Measurements from ENCODE around the gene FGFR2. TPM values are rescaled to one million over a fixed set of nuclear protein-coding genes. Genes with fewer than 3 reads are reported as not detected.
"Not testable (repeated sequence)": the region's sequence is repeated elsewhere in the genome, so short reads cannot be mapped to it uniquely, and the experiment has no call there.

The FGFR2 gene
- total RNA-seq, 1 donor from 2014 or later, result 135 TPM

DNA sequence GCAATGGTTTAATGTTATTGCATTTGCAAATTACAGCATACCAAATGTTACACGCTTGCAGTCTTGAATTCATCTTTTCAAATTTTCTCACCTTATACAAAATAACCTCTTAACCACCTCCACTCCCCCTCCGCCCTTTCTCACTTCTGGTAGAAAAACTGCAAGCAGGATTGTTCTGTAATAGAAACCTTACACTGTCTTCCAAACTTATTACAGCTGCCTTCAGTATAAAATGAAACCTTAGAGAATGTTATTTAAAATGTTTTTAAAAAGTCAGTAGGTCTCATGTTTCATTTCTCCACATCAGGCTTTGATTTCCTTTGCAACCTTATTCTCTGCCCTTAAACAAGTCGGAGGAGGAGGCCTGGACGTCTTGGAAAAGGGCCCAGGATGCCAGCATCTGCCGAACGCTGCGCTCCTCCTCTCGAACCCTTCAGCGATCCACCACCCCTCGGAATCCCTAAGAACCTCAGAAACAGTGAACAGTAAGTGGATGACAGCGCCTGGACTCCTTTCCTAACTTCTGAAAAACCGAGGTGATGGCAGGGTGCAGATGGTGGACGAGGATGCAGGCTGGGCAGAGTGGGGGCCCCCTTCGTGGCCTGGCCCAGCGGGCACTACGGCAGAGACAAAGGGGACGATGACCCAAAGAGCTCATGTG is 74.0 kb downstream of the FGFR2 start:
- DNase-seq (ENCODE audit: low spot score), result no peak

DNA sequence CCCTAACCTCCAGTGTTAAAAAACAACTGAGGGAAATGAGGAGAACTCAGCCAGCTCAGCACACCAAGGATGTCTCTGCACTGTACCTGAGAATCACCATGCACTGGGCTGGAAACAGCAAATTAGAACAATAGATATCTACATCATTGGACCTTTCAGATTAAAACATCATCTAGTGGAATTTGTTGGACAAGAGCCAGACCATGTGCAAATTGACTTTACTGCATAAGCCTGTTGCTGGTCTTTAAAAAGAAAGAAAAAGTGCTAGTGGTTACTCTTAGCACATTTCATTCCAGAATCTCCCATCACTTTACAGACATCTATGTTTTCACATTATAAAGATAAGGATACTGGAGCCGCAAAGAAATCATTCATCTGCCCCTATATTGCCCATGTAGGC is 75.4 kb downstream of the FGFR2 start:
- DNase-seq (ENCODE audit: low spot score), result peak; percentile 46

DNA sequence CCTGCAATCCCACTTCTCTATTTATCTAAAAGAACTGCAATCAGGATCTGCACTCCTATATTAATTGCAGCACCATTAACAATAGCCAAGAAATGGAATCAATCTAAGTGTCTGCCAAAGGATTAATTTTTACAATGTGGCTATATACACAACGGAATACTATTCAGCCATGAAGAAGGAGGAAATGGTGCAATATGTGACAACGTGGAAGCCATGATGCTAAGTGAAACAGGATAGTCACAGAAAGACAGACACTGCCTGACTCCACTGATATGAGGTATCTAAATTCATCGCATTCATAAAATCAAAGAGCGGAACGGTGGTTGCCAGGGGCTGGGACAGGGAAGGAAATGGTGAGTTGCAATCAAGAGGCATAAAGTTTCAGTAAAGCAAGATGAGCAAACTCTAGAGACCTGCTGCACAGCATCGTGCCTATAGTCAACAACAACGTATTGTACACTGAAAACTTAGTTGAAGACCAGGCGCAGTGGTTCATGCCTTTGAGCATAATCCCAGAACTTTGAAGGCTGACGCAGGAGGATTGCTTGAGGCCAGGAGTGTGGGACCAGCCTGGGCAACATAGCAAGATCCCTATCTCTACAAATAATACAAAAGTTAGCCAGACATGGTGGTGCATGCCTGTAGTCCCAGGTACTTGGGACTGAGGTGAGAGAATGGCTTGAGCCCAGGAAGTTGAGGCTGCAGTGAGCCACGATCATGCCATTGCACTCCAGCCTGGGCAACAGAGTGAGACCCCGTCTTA is 76.3 kb downstream of the FGFR2 start:
- DNase-seq (ENCODE audit: low spot score), result no peak

DNA sequence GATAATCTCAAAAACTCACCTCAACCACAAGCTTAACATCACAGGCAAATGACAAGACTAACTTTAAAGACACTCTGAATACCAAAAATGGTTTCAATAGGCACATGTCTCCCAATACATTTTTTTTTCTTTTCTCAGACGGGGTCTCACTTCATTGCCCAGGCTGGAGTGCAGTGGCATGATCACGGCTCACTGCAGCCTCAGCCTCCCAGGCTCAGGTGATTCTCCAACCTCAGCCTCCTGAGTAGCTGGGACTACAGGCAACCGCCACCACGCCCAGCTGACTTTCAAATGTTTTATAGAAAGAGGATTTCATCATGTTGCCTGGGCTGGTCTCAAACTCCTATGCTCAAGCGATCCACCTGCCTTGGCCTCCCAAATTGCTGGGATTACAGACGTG is 77.7 kb downstream of the FGFR2 start:
- DNase-seq (ENCODE audit: low spot score), result not testable (repeated sequence)

DNA sequence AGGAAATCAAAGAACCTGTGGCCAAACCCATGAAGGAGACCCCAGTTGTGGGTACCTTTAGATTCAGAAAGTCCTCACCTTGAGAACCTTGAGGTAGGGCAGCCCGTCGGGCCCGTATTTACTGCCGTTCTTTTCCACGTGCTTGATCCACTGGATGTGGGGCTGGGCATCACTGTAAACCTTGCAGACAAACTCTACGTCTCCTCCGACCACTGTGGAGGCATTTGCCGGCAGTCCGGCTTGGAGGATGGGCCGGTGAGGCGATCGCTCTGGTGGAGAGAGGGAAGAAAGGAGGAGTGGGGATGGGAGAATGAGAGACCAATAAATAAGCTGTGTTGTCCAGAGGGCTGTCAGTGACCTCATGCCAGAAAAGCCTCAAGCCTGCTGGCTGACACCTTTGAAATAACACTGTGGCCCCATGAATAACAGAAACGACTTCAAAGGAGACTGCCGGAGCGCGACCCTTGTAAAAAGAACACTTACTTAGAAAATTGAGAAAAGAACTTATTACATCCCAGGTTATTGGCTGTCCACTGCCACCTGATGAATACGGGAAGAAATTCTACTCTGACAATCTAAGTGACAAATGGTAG is 78.2 kb downstream of the FGFR2 start:
- no peak for DNase-seq (ENCODE audit: low spot score)

DNA sequence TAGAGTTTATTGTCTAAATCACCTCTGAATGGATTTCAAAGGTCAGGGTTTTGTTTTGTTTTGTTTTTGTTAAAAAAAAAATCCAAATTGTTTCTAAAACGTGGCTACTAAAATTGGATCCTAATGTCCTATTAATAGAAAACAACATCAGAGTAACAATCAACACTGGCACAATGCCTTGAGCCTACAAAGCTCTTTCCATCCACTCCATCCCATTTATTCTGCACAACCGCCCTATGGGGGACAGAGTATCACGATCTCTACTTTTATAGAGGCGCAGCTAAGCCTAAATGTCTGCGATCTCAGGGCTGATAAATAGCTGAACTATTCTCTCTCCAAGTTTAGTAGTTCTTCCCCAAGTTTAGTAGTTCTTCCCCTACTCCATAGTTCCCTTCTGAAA is 78.8 kb downstream of the FGFR2 start:
- no peak for DNase-seq (ENCODE audit: low spot score)

DNA sequence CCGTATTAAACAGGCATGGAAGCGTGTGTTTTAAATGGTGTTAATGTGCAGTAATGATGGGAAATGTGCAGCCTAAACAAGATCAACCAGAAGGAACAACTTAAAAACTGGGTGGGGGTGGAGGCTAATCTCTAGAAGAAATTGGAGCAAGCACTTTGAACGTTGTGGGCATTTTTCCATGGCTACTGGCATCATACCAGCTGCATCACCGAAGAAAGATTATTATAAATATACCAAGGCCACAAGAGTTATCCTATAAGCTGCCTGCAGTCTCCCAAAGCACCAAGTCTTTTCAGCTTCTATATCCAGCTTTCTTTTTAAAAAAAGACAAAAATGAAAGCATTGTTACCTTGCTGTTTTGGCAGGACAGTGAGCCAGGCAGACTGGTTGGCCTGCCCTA is 79.9 kb downstream of the FGFR2 start:
- no peak for DNase-seq (ENCODE audit: low spot score)

DNA sequence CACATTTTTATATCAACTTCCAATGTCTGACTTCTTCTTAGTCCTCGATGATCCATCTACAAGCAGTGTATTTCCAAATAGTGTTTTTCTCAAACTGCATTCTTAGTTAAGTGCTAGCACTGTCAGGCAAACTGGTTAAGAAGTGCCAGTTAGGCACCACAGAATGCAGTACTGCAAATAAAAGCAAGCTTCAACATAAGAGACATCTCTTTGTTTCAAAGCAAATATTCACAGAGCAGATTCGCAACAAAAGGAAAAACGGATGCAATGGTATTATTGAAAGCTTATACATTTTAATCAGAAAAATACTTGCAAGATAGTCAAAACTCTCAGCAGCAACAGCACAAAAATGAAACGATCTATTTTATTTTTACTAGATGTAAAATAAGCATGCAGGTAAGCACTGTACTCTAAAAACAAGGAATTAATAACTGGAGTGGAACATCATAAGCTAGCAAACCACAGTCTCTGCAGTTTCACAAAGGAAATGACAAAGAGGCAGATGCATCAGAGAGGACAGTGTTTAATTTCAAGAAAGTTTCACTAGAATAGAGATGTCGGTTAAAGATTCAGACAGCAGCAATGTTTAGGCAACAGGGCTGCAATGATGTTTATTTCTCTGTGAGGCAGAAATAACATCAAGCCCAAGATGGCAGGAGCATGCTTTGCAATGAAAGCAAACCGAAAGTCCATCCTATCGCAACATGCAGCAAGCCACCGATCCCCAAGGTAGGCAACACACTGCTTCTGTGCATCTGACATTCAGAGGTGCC is 82.0 kb downstream of the FGFR2 start:
- no peak for DNase-seq (ENCODE audit: low spot score)

DNA sequence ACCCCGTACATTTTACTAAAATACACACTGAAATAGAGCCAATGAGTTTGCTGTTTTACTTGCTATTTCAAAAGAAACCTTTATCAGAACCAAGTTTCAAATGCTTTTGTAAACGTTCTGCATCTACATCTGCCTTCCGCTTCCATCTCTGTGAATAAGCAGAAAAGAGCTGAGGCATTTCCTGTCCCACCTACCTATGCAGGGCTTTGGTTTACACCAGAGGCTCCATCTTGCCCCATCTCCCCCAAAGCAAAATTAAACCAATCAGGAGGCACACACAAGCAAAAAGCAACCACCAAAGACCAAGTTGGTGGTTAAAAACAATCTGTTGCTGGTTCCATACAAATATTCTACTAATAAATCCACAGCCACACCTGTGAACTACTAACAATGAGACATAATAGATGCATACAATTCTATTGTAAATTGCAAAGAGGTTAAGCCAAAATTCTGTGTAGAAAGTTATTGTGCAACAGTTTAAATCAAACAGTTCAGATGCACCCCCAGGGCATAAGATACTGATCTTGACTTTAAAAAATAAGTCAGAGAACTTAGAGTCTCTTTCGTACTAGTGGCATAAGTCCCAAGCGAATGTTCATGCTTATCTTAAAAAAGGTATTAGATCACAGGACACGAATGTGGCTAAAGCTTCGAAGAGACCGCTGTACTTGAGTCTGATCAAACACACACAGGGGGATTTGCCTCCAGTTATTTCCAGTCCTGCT is 83.9 kb downstream of the FGFR2 start:
- no peak for DNase-seq (ENCODE audit: low spot score)

DNA sequence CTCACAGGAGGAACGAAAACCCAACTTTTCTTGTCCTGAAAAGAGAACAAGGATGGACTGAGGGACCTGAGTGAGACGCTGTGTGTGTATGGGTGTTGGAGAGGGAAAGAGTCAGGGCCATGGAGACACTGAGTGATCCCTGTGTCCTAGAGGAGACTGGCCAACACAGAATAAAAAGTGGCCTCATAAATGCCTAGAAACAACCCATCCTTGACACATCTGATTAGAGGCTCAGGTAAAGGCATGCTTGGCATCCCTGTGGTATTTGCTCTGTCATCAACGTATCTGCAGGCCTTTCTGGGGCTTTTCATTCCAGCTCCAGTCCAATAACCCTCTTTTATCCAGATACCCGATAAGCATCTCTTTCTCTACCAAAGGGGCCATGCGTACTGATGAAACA is 86.3 kb downstream of the FGFR2 start:
- no peak for DNase-seq (ENCODE audit: low spot score)

DNA sequence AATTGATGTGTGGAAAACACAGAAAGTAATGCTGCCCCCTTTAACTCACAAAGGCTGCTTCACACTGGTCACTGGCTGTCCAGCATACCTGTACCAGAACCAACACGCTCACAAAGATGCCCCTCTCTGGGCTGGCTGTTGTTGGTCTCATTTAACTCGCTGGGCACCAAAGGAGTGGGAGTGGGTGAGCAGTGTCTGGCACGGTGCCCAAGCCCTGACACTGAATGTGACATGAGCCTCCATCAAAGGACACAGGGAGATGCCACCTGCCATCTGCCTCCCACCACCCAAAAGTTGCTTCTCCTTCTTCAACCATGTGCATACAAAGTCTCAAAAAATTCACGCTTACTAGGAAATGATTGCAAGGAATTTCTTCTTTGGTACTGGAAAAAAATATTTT is 86.8 kb downstream of the FGFR2 start:
- DNase-seq (ENCODE audit: low spot score), result no peak

DNA sequence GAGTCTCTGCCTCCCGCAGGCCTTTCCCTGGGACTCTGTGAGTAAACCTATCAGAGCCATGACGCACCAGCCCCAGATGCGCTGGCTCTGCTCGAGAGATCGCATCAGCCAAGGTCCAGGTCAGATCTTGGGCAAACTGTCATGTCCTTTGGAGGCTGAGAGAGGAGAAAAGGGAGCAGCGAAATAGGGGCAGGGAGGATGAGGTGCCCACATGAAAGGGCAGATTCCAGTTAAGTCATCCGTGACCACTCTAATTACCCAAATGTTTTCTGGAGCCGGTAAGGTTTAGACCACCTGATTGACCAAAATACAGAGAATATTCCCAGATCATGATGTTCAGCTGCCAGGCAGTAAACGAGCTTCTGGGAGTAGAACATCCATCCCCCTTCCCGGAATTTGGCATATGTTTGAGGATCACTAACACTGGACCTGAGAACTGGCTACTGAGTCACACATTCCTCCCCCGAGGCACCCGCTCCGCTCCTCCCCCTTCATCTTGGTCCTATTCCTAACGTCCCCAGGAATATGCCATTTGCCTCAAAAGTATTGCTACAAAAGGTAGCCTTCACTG is 88.0 kb downstream of the FGFR2 start:
- DNase-seq (ENCODE audit: low spot score), result no peak

DNA sequence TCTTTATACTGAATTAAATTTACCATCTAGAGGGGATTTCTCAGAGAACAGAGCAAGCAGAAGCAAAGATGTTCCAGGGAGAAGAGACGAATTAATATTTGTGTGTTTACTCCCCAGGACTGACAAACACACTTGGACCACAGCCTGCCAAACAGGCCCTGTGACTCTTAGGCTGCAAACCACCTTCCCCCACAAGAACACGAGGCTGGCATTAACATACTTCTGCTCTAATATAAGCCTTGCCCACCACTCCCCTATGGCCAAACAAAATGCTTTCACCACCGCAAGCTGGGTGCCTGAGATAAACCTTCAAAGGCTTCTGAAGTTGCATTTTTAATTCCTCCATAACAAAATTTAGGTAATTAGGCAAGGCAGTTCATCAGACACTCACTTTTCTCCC is 88.4 kb downstream of the FGFR2 start:
- DNase-seq (ENCODE audit: low spot score), result no peak

DNA sequence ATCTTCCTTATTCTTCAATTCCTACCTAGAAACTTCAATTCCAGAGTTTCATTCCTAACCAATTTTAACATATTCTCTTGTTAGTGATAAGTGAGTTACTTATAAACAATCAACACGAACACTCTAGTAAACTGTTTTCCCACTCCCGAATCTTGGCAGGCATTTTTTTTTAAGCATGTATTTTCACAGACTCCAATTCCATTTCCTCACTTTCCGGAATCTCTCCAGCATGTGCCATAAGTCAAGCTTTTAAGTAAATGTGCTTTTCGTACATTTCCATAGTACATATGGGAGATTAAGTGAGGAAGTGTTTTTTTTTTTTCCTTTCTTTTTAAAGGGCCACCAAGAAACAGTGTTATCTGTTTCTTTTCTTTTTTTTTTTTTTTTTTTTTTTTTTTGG is 89.1 kb downstream of the FGFR2 start:
- no peak for DNase-seq (ENCODE audit: low spot score)

DNA sequence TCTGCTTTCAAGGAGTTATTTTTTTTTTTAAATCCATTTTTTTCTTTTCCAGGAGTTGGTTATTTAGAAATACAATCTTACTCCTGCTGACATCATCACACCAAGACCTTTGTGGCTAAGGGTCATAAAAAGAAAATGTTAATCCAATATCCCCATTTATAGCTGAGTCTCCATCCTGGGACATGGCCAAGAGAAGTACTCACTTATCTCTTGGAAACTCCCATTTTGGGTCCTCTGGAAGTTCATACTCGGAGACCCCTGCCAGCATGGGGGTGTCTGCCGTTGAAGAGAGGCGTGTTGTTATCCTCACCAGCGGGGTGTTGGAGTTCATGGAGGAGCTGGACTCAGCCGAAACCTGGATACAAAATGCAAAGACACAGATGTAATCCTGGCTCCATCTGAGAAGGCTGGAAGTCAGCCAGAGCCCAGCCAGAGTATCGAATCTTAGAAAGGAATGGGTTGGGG is 94.6 kb downstream of the FGFR2 start:
- no peak for DNase-seq (ENCODE audit: low spot score)

DNA sequence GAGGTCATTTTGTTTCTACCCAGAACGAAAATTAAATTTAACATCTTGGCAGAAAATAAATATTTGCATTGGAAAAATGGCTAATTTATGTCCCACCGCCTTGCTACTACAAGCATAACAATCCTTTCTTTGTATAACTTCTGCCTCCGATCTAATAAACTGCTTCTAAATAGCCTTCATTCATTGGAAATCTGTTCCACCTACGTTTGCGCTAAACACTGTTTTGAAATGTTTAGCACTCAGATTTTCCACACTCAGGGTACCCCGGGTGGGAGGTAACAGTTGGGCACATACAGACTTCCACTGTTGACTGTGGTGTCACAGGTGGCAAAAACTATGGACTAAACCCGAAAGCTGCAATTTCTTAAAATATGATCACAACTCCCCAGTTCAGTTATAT is 96.4 kb downstream of the FGFR2 start:
- no peak for DNase-seq (ENCODE audit: low spot score)

DNA sequence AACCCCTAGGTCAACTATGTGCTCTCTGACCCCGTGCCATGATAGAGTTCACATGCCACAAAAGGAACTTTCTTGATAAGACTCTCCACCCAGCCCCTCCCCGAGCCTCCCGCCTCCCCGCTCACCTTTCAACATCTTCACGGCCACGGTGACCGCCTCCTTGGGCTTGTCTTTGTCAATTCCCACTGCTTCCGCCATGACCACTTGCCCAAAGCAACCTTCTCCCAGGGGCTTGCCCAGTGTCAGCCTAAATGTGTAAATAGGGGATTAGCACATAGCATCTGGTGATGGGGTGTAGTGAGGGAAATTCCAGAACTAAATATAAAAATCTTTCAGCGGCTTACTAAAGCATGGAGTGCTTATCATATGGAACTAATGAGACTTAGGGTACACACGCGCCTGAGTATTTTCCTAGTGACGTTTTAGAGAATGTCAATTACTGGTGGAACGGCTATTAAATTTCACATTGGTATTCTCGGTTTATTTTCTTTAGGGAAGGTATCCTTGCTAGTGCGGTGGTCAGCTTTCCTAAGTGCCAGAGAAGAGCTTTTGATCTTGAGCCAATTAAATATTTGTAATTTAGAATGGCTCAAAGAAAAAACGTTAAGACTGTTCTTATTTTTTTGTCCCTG is 97.4 kb downstream of the FGFR2 start:
- DNase-seq (ENCODE audit: low spot score), result no peak

DNA sequence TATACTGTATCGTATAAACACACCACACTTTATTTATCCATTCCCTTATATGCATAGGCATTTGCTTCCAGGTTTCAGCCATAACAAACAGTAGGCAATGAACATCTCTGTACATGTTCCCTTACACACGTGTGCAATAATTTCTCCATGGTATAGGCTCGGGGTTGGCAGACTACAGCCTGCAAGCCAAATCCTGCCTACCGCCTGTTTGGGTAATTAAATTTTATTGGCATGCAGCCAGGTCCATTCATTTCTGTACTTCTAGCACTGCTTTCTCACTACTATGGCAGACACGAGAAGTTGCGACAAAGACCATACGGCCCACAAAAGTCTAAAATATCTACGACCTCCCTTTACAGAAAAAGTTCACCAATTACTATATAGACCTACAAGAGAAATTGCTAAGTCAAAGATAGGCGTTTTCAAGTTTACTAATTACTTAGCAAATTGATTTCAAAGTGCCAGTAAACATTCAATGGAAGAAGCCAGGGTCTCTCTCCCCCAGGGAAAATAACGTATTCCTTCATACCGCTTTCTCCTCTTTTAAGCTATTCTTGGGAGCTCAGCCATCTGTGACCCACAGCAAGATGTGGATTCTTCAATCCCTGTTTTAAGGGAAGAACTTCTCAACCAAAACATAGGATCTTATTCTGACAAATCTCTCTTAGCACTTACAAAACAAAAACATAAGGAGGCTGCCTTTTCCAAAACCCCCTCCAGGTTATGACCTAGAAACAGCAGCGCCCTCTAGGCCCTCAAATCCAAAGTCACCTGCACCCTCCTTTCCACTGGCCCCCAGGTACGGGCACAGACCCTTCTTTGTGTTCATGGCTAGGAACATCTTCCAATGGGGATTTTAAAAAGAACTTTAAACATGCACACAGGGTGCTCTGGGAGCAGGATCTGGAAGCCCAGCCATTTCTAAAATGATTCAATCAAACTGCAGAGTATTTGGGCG is 100.5 kb downstream of the FGFR2 start:
- DNase-seq (ENCODE audit: low spot score), result no peak

DNA sequence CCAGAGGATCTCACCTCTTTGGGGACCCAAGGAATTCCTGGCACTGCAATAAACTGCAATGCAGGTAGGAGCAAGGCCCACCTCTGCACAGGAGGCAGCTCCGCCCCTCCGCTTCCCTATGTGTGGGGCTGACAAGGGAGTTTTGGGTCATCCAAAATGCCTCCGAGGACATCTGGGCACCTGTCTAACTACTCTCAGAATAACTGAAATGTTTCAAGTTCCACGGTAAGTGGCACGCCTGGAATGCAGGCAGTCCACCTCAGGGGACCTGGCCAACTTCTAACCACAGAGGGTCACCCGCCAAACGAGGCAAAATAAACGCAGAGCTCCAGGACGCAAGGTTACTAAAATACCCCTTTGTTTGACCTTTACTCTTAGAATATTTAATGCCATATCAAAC is 102.5 kb downstream of the FGFR2 start:
- no peak for DNase-seq (ENCODE audit: low spot score)

DNA sequence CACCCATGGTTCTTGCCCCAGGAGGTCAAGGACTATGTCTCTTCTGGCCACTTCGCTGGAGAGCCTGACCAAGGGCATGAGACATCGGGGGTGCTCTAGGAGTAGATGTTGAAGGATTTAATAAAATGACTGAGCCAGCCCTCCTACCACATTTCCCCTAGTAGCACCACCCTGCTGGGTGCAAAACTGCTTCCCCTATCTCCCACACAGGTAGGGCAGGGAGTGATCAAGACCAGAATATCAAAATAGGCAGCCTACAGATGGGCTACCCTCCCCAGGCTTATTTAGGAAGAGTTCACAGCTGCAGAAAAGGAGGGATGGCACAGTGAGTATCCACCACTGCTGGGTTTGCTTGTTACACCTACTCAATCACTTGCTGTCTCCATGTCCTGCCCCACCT is 103.9 kb downstream of the FGFR2 start:
- DNase-seq (ENCODE audit: low spot score), result no peak
